ENCODE measurements around the gene CHI3L1.

CHI3L1 gene

DNA sequence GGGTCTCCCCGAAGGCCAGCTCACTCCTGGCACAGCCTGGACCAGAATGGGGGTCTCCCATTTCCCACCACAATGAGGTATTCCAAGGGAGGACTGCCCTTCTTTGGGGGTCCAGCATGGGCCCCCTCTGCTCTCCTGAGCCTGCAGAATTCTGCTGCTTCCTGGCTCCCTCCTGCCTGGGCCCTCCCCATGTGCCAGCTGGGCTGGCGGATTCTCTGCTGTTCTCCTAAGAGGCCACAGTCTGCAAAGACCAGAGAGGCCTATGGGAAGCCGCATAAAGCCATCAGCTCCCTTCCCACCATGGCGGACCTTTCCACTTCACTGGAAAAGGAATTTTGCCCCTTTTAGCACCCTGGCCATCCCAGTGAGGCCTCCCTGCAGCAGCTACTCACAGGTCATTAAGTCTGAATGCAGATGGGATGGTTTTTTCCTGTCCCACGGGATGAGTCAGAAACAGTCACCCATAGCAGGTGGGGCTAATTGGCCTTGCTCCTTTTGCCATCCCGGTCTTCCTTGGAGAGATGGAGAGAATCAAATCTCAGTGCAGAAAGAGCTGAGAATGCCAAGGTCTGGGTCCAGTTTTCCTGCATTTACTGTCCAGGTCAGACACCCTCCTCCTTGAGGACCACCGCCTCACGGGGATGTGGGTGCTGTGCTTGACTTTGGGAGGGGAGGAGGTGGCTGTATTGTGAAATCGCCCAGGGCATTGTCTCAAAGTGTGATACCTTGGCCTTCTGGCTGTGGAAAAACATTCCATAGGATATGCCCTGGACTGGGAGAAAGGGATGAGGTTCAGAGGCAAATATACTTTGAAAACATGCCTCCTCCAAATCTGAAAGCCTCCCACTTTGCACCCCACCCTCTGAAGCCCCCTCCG lies 34.1 kb downstream of the CHI3L1 start:
- DNase-seq (ENCODE audit: low spot score) (peak; percentile 98), FAIRE-seq (peak; percentile 98)

- FAIRE-seq (no peak), DNase-seq (ENCODE audit: low spot score) (peak; percentile 91)
Measured at GRCh38 chr1:203151362-203152157, 34.9 kb downstream of the CHI3L1 start.

DNA sequence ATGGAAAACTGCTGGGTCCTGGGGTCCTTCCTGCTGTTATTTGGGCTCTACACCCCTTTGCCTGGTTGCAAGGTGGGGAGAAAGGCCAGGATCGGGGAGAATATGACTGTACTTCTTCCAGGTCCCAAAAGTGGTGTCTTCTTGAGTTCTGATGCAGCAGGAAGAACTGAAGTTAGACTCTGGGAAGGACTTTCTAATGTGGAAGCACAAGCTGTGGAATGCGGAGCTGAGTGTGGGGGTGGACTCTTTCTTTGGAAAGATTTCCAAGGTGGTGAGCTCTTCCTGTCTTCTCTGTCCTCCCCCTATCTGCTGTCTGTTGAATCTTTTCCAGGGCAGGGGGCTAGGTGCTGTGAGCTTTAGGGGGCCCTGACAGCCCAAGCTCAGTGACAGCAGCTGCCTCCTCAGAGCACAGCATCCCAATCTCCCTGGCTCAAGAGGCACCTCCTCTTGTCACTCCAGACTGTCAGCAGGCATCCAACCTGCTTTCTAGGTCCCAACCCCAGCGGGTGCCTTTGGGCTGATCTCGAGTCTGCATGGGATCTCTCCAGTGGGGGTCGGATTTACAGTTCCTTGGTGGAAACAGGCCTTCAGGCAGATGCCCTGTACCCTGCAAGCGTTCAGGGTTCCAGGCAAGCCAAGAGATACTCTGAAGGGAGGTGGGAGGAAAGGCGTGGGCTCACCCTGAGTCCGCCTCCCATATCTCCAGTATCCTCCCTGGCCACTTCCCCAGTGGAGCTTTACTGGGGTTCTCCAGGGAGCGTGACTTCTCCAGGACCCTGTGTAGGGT lies 35.8 kb downstream of the CHI3L1 start:
- DNase-seq (ENCODE audit: low spot score) (no peak), FAIRE-seq (no peak)

DNA sequence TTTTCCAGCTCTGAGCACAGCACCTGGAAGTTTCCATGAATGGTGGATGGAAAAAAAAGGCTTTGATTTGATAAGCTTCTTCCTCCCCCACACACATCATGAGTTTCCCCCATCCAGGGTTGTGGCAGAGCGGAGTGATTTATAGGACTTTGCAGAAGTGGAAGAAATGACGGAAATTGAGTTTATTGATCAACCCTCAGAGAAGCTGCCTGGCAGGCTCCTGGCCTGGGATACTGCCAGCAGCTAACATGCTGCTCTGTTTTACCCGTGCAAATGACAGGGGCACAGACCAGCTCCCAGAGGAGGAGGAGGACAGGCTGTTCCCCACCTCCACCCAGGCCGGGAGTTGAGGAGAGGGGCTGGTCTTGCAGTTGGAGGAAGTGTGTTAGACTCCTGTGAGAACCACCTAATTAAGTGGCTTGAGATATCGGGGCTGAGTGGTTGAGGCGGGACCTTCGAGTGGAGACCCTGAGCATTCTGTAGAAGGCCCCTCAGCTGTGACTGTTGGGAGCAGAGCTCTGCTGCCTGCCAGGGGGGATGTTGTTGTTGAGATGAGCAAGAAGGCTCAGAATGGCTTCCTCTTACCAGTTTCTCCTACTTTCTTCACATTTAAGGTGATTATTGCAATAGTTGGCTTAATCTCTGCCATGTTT lies 37.2 kb downstream of the CHI3L1 start:
- FAIRE-seq (no peak), DNase-seq (ENCODE audit: low spot score) (no peak)

DNA sequence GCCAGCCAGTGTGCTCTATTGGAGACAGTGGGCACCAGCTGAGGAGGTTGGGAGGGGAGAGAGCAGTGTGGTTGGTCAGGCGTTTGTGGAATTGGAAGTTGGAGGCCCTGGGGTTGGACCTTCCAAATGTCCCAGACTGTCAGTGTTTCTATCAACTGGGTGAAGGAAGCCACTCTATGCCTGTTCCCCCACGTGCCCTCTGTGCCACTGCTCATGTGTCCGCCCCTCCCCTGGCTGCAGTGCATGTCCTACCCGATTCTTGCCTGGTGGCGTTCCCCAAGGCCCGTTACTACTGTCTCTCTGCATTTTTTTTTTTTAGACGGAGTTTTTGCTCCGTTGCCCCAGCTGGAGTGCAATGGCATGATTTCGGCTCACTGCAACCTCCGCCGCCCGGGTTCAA lies 37.9 kb downstream of the CHI3L1 start:
- DNase-seq (ENCODE audit: low spot score) (no peak), FAIRE-seq (no peak)

DNA sequence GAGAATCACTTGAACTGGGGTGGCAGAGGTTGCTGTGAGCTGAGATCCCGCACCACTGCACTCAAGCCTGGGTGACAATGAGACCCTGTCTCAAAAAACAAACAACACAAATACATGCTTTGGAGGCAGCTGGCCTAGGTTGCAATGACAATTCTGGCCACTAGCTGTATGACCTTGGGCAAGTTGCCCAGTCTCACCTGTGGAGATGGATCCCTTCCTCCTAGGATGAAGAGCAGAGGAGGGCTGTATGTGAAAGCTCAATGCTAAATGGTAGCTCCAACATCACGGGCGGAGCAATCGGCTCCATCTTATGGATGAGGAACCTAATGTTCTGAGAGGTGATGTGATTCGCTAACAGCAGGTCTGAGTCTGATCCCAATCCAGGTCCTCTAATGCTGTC lies 38.4 kb downstream of the CHI3L1 start:
- FAIRE-seq, result no peak
- no peak for DNase-seq (ENCODE audit: low spot score)

DNA sequence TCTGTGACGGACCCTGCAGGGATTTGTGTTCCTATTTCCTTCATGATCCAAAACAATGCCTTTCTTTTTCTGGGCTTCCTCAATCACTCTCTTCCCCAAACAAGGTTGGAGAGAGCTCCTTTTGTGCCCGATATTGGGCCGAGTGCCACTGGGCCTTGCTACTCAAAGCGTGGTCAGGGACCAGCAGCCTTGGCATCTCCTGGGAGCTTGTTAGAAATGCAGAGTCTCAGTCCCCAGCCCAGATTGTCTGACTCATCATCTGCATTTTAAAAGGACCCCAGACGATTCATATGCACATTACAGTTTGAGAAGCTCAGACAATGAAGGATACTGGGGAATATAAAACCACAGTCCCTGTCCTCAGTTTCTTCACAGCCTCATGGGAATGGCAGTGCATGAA lies 39.1 kb downstream of the CHI3L1 start:
- DNase-seq (ENCODE audit: low spot score), result peak; percentile 13

DNA sequence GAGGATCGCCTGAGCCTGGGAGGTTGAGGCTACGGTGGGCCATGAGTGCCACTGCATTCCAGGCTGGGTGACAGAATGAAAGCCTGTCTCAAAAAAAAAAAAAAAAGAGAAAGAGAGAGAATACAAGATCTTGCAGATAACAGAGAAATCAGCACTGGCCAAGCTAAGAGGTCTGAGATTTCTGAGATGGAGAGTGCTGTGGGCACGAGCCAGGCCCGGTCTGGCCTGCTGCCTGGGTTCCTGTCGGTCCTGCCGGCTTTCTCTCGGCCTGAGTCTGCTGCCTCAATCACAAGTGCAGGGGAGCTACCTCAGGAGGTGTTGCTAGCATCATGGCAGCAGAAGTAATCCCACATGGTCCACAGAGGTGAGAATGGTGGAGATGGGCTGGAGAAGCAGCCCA lies 40.0 kb downstream of the CHI3L1 start:
- DNase-seq (ENCODE audit: low spot score), result no peak
- no peak for FAIRE-seq

More for the DNA sequence above, 39.1 kb downstream of the CHI3L1 start:
- FAIRE-seq, result peak; percentile 48

DNA sequence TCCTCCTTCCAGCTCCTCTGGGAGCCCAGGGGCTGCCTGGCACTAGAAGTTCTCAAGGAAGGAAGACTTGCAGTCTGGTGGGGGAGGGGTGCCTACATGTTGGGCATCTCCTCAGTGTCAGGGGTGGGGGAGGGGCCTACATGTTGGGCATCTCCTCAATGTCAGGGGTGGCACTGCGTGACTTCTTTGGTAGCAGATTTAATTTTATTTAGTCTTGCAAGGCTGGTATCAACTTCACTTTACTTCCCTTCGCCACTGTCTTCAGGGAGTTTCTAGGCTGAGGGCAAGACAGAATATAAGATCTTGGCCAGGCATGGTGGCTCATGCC lies 40.5 kb downstream of the CHI3L1 start:
- DNase-seq (ENCODE audit: low spot score) (no peak), FAIRE-seq (no peak)

- no peak for DNase-seq (ENCODE audit: low spot score)
Measured at GRCh38 chr1:203145321-203146041, 41.0 kb downstream of the CHI3L1 start.

DNA sequence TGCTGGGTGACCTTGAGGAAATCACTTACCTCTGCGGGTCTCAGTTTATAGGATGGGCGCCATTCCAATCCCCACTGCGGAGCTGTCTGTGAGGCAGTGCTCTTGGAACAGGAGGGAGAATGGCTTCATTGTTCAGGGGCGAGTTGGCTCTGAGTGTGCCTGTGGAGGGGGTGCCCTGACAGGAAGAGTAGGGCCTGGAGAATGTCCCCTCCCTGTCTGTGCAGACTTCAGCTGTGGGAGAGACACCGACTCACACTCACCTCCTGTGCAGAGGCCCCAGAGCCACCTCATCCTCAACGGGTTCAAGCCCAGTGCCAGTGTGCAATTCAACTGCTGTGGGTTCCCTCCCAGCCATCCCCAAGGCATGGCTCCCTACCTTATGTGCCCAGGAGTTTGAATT lies 41.8 kb downstream of the CHI3L1 start:
- FAIRE-seq, result peak; percentile 24
- DNase-seq (ENCODE audit: low spot score), result peak; percentile 71

More at GRCh38 chr1:203145321-203146041, 41.0 kb downstream of the CHI3L1 start:
- no peak for FAIRE-seq

DNA sequence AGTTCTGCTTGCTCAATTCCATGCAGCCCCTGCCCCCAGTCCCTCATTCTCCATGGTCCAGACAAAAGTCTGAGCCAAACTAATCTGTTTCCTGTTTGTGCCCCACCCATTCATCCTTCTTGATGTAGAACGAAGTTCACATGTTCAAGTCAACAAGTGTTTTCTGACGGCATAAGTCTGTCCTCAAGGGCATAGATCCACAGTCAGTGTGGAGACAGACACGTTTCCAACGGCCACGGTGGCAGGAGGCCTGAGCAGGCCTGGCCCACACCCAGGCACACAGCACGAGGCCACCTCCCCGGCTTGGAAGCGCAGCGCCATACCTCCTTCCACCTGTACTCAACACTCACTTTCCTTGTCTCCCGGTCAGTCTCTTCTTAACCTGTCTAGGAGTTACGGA lies 42.9 kb downstream of the CHI3L1 start:
- FAIRE-seq (no peak), DNase-seq (ENCODE audit: low spot score) (no peak)

GRCh38 chr1:203142684-203143408 lies 43.7 kb downstream of the CHI3L1 start:
- no peak for FAIRE-seq
- DNase-seq (ENCODE audit: low spot score), result no peak

DNA sequence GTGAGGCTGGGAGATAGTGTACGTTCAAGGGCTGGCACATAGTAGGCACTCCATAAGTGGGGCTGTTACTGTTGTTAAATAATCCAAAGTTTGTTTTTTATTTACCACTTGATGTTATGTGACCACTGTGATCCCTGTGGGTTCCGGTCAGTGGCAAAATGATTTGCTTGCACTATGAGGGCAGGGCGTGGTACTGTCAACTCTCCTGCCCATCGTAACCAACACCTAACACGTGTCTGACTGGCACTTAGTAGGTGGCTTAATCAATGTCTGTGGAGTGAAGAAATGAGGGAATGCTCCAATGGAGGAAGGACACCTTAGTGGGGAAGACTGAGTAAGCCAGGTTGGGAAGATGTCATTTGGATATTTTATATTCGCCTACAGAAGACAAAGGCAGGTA lies 44.4 kb downstream of the CHI3L1 start:
- no peak for DNase-seq (ENCODE audit: low spot score)
- no peak for FAIRE-seq

DNA sequence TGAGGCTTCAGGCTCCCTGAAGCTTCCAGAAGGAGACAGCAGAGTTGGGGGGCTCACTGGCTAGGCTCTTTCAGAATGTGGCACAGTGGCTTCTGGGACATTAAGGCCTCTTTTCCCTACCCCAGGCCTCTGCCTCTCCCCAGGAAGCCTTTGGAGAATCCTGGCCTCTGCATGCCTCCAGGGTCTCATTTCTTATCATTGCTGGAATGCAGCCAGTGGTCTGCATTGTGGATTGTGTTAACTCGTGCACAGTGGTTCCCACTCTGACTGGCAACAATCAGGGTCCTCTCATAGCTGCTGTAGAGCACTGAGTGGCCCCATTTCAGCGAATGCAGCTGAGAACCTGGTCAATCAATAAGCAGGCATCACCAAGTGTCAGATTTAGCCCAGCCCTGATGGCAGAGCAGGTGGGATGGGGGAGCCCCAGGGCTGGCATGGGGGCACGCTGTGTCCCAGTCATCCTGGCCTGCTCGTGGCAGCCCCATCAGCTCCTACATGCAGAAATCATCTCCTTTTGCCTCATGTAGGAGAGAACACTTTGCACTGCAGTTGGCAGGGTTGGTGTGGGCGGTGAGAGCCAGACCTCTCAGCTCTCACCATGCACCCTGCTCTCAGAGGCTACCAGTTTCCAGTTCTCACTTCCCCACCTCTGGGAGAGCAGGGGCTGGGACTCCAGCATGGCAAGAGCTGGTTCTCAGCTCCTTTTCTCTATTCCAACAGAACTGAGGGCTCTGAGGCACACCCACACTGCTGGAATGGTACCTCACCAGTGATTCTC lies 45.6 kb downstream of the CHI3L1 start:
- FAIRE-seq, result no peak
- no peak for DNase-seq (ENCODE audit: low spot score)

DNA sequence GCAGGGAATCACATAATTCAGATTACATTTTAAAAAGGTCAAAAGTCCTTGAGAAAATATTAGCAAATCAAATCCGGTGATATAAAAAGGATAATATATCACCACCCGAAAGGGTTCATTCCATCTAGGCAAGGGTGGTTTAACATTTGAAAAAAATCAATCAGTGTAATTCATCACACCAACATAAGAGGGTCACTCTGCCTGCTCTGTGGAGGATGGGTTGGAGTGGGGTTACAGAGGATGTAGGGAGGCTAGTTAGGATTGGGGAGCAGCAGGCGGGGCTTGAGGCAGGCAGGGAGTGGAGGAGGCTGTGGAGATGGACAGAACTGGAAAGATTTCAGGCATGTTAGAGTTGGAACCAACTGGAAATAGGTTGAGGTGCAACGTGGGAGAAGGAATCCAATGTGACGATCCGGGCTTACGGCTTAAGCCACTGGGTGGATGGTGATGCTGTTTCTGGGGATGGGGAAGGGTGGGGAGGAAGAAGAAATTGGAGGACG lies 46.5 kb downstream of the CHI3L1 start:
- DNase-seq (ENCODE audit: low spot score) (no peak), FAIRE-seq (no peak)

- DNase-seq (ENCODE audit: low spot score) (no peak), FAIRE-seq (no peak)
Measured at GRCh38 chr1:203138066-203138465, 48.4 kb downstream of the CHI3L1 start.

- DNase-seq (ENCODE audit: low spot score) (no peak), FAIRE-seq (no peak)
Measured at GRCh38 chr1:203137324-203137723, 49.2 kb downstream of the CHI3L1 start.
